ENCODE results near the gene PLXNA4.

Gene PLXNA4

DNA sequence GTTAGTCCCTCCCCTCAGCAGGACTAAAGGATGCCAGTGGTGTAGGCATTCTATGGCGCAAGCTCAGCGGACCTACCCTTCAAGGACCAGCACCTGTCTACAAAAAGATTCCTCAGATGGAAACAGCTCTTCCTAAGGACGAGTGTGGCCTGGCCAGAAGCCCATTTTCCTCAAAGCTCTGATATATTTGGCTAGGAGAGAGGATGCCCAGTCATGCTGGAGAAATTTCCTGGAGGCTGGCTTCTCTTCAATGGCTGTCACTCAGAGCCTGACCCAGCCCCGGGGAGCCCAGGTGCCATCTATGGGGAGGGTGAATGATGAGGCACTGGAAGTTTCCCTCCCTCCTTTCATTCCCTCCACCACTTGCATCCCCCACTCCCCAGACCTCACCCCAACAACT is 111.5 kb downstream of the PLXNA4 start:
- Mint-ChIP-seq H3K27me3 (peaks cover 20% of the 10 kb centered on the region), H3K27ac (no peak overlapping the region), H3K36me3 (ENCODE audit: low read depth) (no peaks in the 10 kb centered on the region), H3K4me1 (ENCODE audit: low read depth) (peaks cover 18% of the 10 kb centered on the region), H3K4me3 (no peak overlapping the region), H3K9me3 (no peaks in the 10 kb centered on the region)
- intact Hi-C loops (cut with micrococcal nuclease): no loop called here

DNA sequence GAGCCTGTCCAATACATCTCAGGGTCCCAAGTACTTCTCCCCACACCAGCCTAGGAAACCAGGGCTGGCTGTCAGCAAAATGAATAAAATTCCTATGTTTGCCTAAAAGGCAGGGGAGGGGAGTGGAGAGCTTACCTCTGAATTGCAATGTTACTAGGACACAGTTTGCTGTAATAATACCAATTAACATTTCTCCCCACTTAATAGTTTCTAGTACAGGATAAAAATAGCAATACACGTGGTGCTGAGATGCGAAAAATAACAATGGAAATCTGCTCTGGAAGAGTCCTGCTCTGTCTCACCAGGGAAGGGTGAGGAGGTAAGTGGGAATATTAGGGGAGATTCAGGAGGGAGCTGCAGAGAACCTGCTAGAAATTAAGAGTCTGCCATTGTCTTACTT is 112.3 kb downstream of the PLXNA4 start:
- Mint-ChIP-seq H3K36me3 (ENCODE audit: low read depth) (no peaks in the 10 kb centered on the region), H3K4me3 (no peak overlapping the region), H3K27me3 (peaks cover 20% of the 10 kb centered on the region), H3K9me3 (no peaks in the 10 kb centered on the region), H3K27ac (no peak overlapping the region), H3K4me1 (ENCODE audit: low read depth) (peaks cover 18% of the 10 kb centered on the region)
- intact Hi-C loops (cut with micrococcal nuclease): no loop called here

DNA sequence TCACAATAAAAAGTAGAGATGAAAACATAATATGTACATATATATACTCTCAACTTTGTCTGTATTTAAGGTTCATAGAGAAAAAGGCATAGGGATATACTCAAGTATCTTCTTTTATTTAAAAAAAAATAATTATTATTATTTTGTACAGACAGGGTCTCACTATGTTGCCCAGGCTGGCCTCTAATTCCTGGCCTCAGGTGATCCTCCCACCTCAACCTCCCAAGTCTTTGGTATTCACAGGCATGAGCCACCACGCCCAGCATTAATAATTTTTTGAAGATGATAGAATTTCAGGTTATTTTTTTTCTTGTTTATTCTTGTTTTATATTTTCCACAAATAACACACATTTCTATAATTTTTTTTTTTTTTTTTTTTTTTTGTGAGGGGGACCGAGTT is 113.8 kb downstream of the PLXNA4 start:
- intact Hi-C loops (cut with micrococcal nuclease): no loop called here
- no peaks in the 10 kb centered on the region for H3K9me3 Mint-ChIP-seq
- H3K27me3 Mint-ChIP-seq: peaks cover 18% of the 10 kb centered on the region
- no peaks in the 10 kb centered on the region for H3K36me3 Mint-ChIP-seq (ENCODE audit: low read depth)
- no peak overlapping the region for H3K27ac Mint-ChIP-seq
- peaks cover 18% of the 10 kb centered on the region for H3K4me1 Mint-ChIP-seq (ENCODE audit: low read depth)
- H3K4me3 Mint-ChIP-seq: no peak overlapping the region

DNA sequence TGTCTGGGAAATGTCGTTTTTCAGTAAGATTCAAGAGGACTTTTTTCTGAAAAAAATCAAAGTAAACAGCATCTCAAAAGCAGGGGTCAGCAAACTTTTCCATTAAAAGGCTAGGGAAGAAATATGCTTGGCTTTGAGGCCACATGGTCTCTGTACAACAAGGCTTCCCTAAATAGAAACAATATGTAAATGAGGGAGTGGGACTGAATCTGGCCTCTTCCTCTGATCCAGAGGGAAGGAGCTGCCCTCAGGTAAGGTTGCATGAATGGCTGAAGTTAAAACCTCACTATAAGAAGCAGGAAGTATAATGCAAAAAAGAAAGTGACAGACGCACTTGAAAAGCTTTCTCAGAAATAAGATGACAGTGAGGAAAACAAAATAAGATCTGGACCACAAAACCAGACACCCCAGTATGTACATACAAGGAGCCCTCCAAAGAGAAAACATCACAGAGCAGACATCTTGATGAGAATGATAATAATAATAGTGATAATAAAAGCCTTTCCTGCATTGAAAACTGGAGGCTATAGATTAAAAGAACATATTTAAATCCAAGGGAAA is 115.2 kb downstream of the PLXNA4 start:
- intact Hi-C loops (cut with micrococcal nuclease): no loop called here
- no peaks in the 10 kb centered on the region for H3K9me3 Mint-ChIP-seq
- H3K4me3 Mint-ChIP-seq: no peak overlapping the region
- H3K27me3 Mint-ChIP-seq: peaks cover 20% of the 10 kb centered on the region
- no peak overlapping the region for H3K27ac Mint-ChIP-seq
- H3K4me1 Mint-ChIP-seq (ENCODE audit: low read depth): peaks cover 18% of the 10 kb centered on the region
- H3K36me3 Mint-ChIP-seq (ENCODE audit: low read depth): no peaks in the 10 kb centered on the region

DNA sequence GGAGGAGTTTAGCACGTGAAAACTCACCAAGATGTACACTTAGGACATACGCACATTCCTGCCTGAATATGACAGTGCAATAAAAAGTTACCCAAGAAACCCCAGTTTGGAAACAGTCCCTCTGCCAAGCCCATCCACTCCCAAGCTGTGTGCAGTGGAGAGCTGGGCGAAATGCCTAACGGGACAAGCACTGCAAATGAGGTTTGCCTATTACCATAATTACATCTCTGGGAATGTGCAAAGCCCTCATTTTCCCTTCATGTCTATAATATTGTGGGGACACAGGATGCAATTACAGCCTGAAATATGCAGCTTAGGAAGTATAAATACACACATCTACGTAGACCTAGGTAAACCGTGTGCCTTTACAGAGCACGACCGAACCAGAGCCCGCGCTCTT is 117.5 kb downstream of the PLXNA4 start:
- Mint-ChIP-seq H3K27ac (no peak overlapping the region), H3K36me3 (ENCODE audit: low read depth) (no peaks in the 10 kb centered on the region), H3K9me3 (no peaks in the 10 kb centered on the region), H3K4me3 (no peak overlapping the region), H3K27me3 (peaks cover 22% of the 10 kb centered on the region), H3K4me1 (ENCODE audit: low read depth) (peaks cover 26% of the 10 kb centered on the region)
- intact Hi-C loops (cut with micrococcal nuclease): no loop called here

DNA sequence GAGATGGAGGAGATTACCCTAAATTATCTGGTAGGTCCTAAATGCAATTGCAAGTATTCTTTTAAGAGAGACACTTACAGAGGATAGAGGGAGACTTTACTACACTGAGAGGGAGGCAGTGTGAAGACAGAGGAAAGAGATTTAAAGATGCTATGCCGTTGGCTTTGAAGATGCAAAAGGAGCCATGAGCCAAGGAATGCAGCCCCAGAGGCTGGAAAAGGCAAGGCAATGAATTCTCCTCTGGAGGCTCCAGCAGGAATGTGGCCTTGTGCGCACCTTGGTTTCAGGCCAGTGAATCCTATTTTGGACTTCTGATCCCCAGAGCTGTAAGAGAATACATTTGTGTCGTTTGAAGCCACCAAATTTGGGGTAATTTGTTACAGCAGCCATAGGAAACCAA is 118.6 kb downstream of the PLXNA4 start:
- H3K27ac Mint-ChIP-seq: no peak overlapping the region

DNA sequence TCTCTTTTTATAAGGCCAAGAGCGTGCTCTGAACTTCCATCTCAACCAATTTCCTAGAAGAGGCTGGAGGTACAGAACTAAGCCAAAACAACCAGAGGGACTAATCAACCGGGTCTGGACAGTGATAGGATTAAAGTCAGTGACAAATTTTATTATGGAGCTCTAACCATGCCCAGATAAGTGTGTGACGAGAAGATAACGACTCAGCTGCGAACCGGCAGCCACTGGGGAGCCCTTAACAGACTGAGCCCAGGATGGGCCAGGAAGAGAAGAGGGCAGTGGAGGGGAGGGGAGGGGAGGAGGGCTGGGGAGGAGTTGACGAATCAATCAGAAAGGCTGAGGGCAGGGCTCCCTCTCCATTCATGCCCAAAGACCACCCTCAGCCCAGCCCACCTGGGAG is 119.9 kb downstream of the PLXNA4 start:
- Mint-ChIP-seq H3K4me3 (no peak overlapping the region), H3K4me1 (ENCODE audit: low read depth) (peaks cover 32% of the 10 kb centered on the region), H3K27me3 (peaks cover 25% of the 10 kb centered on the region), H3K27ac (no peak overlapping the region), H3K9me3 (no peaks in the 10 kb centered on the region), H3K36me3 (ENCODE audit: low read depth) (no peaks in the 10 kb centered on the region)
- intact Hi-C loops (cut with micrococcal nuclease): no loop called here

More for the DNA sequence above, 118.6 kb downstream of the PLXNA4 start:
- intact Hi-C loops (cut with micrococcal nuclease): no loop called here
- H3K9me3 Mint-ChIP-seq: no peaks in the 10 kb centered on the region
- H3K36me3 Mint-ChIP-seq (ENCODE audit: low read depth): no peaks in the 10 kb centered on the region
- peaks cover 26% of the 10 kb centered on the region for H3K27me3 Mint-ChIP-seq
- H3K4me3 Mint-ChIP-seq: no peak overlapping the region
- peaks cover 27% of the 10 kb centered on the region for H3K4me1 Mint-ChIP-seq (ENCODE audit: low read depth)

DNA sequence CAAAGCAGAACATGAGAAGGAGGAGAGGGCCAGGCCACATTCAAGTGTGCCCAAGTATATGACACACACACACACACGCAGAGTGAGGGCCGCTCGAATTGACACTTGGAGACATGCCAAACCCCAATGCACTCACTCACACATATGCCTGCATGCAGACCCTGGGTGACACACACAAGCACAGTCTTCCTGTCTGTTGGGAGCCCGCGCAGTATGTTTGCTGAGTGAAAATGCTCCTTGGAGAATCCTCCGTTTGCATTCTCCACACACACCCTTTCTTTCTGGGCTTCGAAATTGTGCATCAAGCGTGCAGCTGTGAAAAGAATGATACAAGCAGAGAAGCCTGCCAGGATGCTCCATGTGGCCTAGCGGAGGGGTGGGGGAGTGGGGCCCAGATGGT is 120.9 kb downstream of the PLXNA4 start:
- no peaks in the 10 kb centered on the region for H3K9me3 Mint-ChIP-seq
- H3K27ac Mint-ChIP-seq: no peak overlapping the region
- H3K4me3 Mint-ChIP-seq: no peak overlapping the region
- intact Hi-C loops (cut with micrococcal nuclease): no loop called here
- peaks cover 32% of the 10 kb centered on the region for H3K4me1 Mint-ChIP-seq (ENCODE audit: low read depth)
- no peaks in the 10 kb centered on the region for H3K36me3 Mint-ChIP-seq (ENCODE audit: low read depth)
- peaks cover 28% of the 10 kb centered on the region for H3K27me3 Mint-ChIP-seq

DNA sequence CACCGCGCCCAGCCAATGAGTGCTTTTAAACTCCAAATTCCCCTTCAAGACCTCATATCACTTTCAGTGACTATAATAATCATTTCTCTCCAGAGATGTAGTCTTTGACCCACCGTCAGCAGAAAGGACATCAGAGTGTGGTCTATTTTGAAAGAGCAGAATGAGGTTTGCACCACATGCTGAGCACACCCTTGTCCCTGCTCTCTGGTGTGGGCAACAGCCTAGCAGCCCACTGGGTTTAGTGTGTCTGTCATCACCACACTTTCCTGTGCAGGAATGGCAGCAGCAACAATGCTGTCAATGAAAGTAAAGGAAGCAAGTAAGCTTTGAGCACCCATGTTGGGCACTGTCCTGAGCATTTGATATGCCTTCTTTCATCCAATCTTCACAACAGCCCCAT is 122.4 kb downstream of the PLXNA4 start:
- Mint-ChIP-seq H3K36me3 (ENCODE audit: low read depth) (no peaks in the 10 kb centered on the region), H3K27me3 (peaks cover 32% of the 10 kb centered on the region), H3K4me3 (no peak overlapping the region), H3K9me3 (no peaks in the 10 kb centered on the region), H3K4me1 (ENCODE audit: low read depth) (peaks cover 32% of the 10 kb centered on the region), H3K27ac (no peak overlapping the region)
- intact Hi-C loops (cut with micrococcal nuclease): no loop called here

DNA sequence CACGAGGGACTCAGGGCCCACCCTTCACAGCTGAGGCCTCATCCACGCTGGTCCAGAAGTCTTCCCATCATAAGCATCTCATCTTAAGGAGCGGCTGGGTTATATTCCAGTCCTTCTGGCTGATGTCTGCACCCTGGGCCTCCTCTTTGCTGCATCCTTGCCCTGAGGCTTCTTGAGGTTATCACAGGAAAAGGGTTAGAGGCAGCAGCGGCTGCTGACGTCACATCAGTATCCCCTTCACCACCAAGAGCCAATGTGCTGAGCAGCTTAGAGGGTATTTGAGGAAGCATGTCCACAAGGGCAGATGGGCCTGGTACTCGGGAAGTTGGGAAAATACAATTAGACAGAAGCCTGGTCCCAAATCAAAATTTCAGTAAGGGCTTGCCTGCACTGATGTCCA is 125.1 kb downstream of the PLXNA4 start:
- Mint-ChIP-seq H3K27ac (no peak overlapping the region), H3K36me3 (ENCODE audit: low read depth) (no peaks in the 10 kb centered on the region), H3K4me3 (no peak overlapping the region)

DNA sequence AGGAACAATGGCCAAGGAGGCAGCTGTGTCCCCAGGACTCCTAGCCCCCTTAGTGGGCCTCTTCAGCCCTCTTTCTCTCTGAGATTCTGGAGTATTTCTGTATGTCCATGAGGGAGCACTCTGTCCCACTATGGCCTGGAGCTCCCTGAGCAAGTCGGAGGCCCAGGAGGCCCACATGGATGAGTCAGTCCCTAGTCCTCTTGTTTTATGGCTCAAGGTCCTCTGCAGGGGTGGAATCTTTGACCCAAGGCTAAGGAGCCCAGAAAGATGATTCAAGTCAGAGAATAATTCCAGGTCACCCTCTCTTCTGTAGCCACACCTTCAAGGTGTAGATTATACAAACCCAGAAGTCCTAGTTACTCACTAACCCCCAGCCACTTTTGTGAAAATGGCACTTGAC is 125.6 kb downstream of the PLXNA4 start:
- H3K27ac Mint-ChIP-seq: no peak overlapping the region
- intact Hi-C loops (cut with micrococcal nuclease): no loop called here
- no peaks in the 10 kb centered on the region for H3K36me3 Mint-ChIP-seq (ENCODE audit: low read depth)

More for the DNA sequence above, 125.1 kb downstream of the PLXNA4 start:
- Mint-ChIP-seq H3K27me3 (peaks cover 24% of the 10 kb centered on the region), H3K9me3 (no peaks in the 10 kb centered on the region), H3K4me1 (ENCODE audit: low read depth) (peaks cover 45% of the 10 kb centered on the region)
- intact Hi-C loops (cut with micrococcal nuclease): no loop called here

DNA sequence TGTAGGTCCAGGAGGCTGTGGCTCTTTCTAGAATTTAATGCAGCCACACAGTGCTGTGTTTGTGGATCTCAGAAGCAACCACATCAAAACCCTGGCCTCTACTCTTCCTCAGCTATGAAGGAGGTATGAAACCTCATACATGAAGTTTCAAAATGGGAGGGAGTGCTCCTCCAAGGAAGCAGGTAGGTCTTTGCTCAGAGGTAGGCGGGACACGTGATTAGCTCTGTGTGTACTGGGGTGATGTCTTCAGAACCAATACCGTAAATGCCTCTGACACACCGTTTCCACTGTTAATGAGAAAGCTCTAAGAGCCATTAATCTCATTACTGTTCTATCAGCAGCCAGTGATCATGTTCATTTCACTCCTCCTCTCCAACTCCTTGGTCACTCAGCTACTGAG is 126.1 kb downstream of the PLXNA4 start:
- Mint-ChIP-seq H3K4me1 (ENCODE audit: low read depth) (peaks cover 55% of the 10 kb centered on the region), H3K27ac (no peak overlapping the region), H3K36me3 (ENCODE audit: low read depth) (no peaks in the 10 kb centered on the region), H3K4me3 (no peak overlapping the region), H3K27me3 (peaks cover 25% of the 10 kb centered on the region), H3K9me3 (no peaks in the 10 kb centered on the region)
- intact Hi-C loops (cut with micrococcal nuclease): no loop called here

More for the DNA sequence above, 125.6 kb downstream of the PLXNA4 start:
- Mint-ChIP-seq H3K4me1 (ENCODE audit: low read depth) (peaks cover 50% of the 10 kb centered on the region), H3K27me3 (peaks cover 24% of the 10 kb centered on the region), H3K9me3 (no peaks in the 10 kb centered on the region), H3K4me3 (no peak overlapping the region)

DNA sequence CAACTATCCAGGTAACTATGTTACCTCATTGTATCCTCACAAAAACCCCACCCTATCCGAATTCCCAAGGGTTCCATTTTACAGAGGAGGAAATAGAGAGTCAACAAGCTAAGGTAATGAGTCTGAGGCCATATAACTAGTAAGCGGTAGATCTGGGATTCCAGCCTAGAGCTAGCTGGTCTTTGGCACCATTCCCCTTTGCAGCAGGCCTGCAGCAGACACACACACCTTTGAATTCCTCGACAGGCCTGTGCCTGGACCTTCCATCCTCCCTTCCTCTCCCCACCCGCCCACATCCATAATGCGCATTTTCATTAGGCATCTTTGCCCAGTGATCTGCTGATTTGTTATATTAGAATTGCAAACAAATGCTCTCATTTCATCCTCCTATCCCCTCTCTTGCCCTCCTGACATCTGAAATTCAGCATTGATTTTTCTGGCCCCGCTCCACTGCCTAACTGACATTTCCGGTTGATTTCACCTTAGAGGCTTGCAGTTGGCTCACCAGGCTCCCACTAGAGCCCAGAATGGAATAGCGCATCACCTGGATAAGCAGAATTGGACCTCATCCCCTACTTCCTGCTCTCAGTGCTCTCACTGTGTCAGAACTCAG is 129.5 kb downstream of the PLXNA4 start:
- Mint-ChIP-seq H3K9me3 (no peaks in the 10 kb centered on the region), H3K27me3 (peaks cover 36% of the 10 kb centered on the region), H3K4me1 (ENCODE audit: low read depth) (peaks cover 60% of the 10 kb centered on the region), H3K27ac (peak overlapping the region; percentile 25), H3K4me3 (no peak overlapping the region), H3K36me3 (ENCODE audit: low read depth) (no peaks in the 10 kb centered on the region)
- intact Hi-C loops (cut with micrococcal nuclease): no loop called here

DNA sequence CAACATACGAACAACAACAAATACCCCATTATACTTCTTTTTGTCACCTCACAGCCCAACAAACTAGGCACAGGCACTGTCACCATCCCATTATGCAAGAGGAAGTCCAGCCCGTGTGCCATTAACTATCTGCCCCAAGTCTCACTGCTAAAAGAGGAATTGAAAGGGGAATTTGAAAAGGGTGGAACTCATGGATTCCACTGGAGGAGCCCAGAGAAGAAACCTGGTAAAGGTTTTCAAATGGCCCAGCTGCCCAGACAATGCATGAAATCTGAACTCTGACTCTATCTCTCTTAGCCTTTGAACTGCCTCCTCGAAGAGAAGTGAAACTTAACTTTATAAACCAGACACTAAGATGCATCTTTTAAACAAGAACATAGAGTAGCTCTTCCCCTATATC is 130.0 kb downstream of the PLXNA4 start:
- H3K4me3 Mint-ChIP-seq: no peak overlapping the region
- H3K27me3 Mint-ChIP-seq: peaks cover 36% of the 10 kb centered on the region
- peaks cover 56% of the 10 kb centered on the region for H3K4me1 Mint-ChIP-seq (ENCODE audit: low read depth)
- intact Hi-C loops (cut with micrococcal nuclease): no loop called here
- no peaks in the 10 kb centered on the region for H3K36me3 Mint-ChIP-seq (ENCODE audit: low read depth)
- no peaks in the 10 kb centered on the region for H3K9me3 Mint-ChIP-seq
- peak overlapping the region; percentile 25 for H3K27ac Mint-ChIP-seq
